ENCODE data around the gene DOC2B.

DNA sequence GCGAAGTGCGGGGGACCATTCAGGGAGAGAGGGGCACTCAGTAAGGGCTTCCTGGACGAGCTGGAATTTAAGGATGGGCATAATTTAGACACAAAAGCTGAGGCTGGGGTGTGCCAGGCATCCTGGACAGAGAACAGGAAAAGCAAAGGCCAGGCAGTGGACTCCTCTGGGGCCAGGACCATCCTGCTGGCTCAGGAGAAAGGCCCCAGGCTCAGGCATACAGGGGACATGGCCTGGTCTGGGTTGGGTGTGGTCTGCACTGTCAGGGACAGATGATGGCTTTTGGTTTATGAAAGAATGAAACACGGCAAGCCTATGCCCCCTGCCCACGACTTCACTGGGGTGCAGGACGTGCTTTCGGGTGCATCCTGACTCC, 48.9 kb upstream of the DOC2B start:
- TF ChIP-seq, protein P1, sequence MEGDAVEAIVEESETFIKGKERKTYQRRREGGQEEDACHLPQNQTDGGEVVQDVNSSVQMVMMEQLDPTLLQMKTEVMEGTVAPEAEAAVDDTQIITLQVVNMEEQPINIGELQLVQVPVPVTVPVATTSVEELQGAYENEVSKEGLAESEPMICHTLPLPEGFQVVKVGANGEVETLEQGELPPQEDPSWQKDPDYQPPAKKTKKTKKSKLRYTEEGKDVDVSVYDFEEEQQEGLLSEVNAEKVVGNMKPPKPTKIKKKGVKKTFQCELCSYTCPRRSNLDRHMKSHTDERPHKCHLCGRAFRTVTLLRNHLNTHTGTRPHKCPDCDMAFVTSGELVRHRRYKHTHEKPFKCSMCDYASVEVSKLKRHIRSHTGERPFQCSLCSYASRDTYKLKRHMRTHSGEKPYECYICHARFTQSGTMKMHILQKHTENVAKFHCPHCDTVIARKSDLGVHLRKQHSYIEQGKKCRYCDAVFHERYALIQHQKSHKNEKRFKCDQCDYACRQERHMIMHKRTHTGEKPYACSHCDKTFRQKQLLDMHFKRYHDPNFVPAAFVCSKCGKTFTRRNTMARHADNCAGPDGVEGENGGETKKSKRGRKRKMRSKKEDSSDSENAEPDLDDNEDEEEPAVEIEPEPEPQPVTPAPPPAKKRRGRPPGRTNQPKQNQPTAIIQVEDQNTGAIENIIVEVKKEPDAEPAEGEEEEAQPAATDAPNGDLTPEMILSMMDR (IDR thresholded peaks at IDR 0.05; ENCODE audit: low read depth, low read length, poor library complexity, severe bottlenecking) = no peak
- TF ChIP-seq EZH2phosphoT487 (IDR thresholded peaks at IDR 0.05; ENCODE audit: borderline replicate concordance, low read length) = no peak

Data from DOHH2 (cell line).